ENCODE data around the gene EPN3.

The EPN3 gene

GRCh38 chr17:50549969-50550368 lies 17.4 kb downstream of the EPN3 start:
- no peak for DNase-seq (ENCODE audit: low read depth)

GRCh38 chr17:50550661-50551432 lies 18.3 kb downstream of the EPN3 start:
- DNase-seq (ENCODE audit: low read depth) = no peak

DNA sequence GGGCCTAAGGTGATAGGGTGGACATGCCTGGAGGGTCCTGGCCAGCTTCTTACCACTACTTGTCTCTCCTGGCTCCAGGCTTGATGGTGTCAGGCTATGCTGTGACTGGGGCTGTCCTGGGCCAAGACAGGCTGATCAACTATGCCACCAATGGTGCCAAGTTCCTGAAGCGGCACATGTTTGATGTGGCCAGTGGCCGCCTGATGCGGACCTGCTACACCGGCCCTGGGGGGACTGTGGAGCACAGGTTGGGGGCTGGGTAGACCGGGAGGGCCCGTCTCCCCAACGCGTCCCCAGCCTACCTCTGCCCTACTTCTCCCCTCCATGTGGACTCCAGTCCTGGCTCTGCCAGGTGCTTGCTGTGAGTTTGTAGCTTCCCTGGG lies 18.9 kb downstream of the EPN3 start:
- DNase-seq (ENCODE audit: low read depth) = no peak

DNA sequence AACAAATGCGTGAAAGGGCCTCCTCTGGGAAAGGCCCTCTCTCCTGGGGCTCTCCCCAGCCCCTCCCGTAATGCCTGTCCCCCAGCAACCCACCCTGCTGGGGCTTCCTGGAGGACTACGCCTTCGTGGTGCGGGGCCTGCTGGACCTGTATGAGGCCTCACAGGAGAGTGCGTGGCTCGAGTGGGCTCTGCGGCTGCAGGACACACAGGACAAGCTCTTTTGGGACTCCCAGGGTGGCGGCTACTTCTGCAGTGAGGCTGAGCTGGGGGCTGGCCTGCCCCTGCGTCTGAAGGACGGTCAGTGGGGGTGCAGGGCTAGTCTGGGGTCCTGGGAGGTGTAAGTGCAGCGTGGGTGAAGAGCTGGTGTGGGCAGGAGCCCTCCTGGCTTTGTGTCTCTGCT lies 19.3 kb downstream of the EPN3 start:
- DNase-seq (ENCODE audit: low read depth) = no peak

DNA sequence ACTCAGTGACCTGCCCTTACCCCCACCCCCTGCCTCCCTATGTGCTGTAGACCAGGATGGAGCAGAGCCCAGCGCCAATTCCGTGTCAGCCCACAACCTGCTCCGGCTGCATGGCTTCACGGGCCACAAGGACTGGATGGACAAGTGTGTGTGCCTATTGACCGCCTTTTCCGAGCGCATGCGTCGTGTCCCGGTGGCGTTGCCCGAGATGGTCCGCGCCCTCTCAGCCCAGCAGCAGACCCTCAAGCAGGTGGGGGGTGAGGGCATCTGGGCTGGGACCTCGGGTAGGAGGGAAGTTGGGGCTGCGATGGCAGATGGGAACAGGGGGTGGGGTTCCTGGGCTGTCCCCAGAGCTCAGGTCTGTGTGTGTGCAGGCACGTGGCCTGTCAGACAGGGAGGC lies 21.7 kb downstream of the EPN3 start:
- no peak for DNase-seq (ENCODE audit: low read depth)

DNA sequence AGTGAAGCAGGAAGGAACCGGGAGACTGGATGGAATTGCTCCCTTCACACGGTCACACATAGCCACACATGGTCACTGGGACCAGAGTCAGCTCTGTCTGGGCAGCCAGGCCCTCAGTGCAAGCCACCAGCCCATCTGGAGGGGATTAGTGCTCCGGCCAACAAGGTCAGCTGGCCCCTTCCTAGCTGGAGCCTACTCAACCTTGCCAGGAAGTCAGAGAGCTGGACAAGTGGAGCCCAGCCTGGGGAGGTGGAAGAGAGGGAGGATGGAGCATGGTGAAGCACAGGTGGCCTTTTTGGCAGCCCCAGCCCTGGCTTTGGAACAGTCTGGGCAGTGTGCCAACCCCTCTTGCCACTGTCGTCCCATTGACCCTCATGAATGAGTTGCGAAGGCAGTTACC lies 24.3 kb downstream of the EPN3 start:
- DNase-seq (ENCODE audit: low read depth) = no peak

DNA sequence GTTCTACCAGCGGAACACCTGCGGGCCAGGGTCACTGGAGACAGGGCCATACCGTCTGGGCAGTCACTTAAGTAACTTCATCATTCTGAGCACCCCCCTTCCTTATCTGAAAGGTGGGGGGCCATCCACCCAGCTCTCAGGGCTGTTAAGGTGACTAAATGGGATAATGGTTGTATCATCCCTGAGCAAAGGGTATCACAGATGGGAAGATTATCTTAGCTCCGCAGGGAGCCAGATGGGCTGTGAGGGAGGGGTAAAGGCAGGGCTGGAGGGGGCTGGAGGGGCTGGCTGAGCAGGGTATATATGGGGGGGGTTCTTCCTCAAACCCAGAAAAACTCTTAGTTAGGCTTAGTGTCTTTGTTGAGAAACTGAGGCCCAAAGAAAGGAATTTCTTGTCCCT lies 25.1 kb downstream of the EPN3 start:
- no peak for DNase-seq (ENCODE audit: low read depth)

DNA sequence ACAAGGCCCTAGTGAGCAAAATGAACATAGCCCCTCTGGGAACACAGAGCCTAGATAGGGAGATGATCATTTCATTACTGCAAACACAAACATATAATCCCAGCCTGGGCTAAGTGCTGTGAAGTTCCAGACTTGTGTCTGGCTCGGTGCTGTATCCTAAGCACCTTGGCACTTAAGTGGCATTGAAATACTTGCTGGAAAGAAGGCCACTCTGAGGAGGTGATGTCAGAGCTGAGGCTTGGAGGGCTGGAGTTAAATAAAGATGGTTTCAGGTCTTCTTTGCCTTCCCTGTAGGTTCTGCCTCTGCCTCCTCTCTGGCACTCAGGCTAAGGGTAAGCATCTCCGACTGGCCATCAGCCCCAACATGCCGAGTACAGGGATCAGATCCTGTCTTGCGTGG lies 25.6 kb downstream of the EPN3 start:
- DNase-seq (ENCODE audit: low read depth) = no peak

DNA sequence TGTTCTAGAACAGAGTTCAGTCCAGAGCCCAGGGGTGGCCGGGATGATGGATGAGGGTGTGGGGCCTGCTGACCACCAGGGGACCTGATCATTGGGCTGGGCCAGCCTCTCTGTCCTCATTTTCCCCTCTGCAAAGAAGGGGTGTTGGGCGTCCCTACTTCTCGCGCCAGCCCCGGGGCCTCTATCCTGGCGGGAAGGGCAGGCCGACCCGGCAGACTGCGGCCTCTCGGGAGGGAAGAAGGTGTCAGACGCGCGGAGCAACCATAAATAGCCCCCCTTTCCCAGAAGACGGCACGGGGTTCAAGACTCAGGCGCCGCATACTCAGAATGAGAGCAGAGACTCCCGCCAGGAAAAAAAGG lies 26.0 kb downstream of the EPN3 start:
- no peak for DNase-seq (ENCODE audit: low read depth)

DNA sequence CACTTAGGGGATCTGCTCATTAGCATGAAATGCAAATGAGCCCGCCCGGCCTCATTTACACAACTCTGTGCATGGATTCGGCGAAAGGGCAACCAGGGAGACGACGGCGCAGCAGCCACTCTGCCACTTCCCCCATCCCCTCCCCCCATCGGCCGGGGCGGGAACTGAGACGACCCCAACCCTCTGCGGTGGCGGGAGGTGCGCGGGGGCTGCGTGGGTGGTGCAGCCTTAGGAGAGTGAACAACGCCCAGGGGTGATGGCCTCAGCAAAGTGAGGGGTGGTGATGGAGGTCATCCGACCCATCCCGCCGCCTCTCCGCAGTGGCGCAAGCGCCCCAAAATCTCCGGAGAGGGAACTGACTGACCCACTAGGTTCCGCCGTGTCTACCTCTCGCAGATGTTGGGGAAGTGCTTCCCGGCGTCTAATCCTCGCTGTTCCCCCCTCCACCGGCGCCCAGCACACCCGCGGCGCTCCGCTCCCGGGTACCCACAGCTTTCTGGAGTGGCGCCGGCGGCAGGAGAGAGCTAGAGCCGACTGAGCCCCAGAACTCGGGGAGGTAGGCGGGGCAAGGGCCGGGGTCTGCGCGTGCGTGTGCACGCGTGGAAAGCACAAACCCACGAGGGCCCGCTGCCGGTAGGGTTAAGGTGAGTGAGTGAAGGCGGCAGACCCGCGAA lies 26.5 kb downstream of the EPN3 start:
- DNase-seq (ENCODE audit: low read depth) = no peak

DNA sequence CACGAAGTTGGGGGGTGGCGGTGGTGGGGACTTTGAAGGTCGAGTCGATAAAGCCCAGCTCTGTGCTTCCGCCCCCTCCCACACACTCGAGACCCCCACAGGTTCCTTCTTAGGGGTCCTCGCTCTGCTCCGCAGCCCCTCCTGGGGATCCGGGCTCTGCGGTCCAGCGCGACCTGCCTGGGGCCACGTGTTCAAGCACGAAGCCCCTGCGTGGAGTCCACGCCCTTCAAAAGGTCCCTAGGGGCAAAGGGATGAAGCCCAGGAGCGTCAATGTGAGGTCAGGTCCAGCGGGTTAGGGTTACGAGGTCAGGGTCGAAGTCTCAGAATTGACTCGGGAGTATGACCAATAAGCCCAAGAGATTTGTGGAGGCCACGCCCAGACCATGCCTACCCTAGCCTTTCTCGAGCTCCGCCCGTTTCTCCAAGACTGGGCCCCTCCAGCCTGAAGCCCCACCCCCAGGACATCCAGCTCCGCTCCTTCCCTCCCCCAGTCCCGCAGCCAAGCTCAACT lies 27.2 kb downstream of the EPN3 start:
- DNase-seq (ENCODE audit: low read depth) = no peak

- DNase-seq (ENCODE audit: low read depth) = peak; percentile 71
Observed at GRCh38 chr17:50560185-50560824, 27.8 kb downstream of the EPN3 start, which contains the start of gene CACNA1G. Gene CACNA1G, plus strand, starts transcription at chr17:50560715. Its CDS starts 745 bp downstream, at chr17:50561460.

DNA sequence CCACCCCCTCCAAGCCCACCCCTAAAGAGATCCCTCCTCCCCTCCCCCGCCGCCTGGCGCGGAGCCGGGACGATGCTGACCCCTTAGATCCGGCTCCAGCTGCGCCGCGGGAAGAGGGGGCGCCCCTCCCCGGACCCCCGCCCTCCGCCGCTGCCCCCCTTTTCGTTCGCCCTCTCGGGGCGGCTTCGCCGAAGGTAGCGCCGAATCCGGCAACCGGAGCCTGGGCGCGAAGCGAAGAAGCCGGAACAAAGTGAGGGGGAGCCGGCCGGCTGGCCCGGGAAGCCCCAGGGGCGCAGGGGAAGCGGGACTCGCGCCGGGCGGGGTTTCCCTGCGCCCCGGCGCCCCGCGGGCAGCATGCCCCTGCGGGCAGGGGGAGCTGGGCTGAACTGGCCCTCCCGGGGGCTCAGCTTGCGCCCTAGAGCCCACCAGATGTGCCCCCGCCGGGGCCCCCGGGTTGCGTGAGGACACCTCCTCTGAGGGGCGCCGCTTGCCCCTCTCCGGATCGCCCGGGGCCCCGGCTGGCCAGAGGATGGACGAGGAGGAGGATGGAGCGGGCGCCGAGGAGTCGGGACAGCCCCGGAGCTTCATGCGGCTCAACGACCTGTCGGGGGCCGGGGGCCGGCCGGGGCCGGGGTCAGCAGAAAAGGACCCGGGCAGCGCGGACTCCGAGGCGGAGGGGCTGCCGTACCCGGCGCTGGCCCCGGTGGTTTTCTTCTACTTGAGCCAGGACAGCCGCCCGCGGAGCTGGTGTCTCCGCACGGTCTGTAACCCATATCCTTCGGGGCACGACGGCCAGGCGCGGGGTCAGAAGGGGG lies 28.6 kb downstream of the EPN3 start:
- DNase-seq (ENCODE audit: low read depth) = no peak

GRCh38 chr17:50561746-50562141 lies 29.2 kb downstream of the EPN3 start:
- no peak for DNase-seq (ENCODE audit: low read depth)

- no peak for DNase-seq (ENCODE audit: low read depth)
Observed at GRCh38 chr17:50562242-50563091, 29.9 kb downstream of the EPN3 start.

DNA sequence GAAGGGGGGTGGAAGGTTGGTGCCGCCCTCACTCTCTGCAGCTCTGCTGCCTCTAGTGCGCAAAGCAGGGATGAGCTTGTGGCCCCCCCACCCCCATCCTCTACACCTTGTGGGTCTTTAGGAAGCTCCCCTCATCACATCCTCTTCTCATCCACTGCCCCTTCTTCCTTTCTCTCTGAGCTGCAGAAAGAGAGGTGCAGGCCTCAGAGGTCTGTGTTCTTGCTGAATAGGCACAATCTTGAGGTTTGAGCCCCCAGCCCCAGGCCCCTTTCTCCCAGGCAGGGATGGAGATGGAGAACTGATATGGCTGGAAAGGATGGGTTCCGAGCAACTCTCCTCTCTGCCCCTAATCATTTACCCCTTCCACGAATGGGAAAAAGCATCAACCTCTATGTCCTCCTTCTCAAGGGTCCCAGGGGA lies 30.6 kb downstream of the EPN3 start:
- DNase-seq (ENCODE audit: low read depth) = no peak

DNA sequence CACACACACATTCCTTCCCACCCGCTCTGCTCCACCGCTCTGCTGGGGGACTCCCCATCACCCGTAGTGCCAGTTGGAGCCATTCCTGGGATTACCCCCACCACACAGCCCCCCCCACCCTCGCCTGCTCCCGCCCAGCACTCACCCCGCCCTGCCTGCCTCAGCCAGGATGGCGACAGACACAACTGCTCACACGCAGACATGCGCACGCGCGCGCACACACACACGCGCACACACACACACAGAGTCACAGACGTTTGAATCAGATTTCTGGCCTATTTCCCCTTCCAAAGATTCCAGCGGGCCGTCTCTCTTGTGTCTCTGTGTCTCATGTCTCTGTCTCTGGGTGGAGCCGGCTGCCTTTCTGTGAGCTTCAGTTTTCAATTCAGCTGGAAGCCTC lies 32.4 kb downstream of the EPN3 start:
- DNase-seq (ENCODE audit: low read depth) = no peak

GRCh38 chr17:50565402-50566350 lies 33.1 kb downstream of the EPN3 start:
- no peak for DNase-seq (ENCODE audit: low read depth)

DNA sequence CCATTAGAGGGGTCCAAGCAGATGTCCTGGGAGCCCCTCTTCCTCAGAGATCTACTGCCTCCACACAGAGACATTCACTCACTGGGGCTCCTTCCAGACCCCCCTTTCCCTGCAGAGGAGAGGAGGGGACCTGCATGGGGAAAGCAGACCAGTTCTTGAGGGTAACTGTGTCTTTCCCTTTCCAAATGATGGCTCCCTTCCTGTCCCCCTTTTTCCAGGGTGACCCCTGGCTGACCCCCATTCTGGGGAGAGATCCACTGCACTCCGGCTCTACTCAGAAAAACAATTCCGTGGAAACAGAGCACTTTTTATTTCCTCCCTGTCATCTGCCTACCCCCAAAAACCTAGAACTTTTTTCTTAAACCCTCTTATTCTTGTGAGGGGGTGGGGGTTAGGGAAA lies 34.4 kb downstream of the EPN3 start:
- DNase-seq (ENCODE audit: low read depth) = no peak

DNA sequence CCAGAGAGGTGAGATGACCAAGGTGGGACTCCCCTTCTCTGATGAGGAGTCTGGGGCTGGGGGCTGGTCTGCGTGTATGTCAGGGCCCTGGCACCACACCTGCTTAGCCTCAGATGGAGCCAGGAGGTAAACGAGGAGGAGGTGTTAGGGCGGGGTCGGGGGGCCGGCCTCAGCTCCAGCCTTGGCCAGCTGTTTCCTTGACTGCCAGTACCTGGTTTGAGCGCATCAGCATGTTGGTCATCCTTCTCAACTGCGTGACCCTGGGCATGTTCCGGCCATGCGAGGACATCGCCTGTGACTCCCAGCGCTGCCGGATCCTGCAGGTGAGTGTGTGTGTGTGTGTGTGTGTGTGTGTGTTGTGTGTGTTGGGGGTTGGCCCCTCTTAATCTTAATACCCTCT lies 36.1 kb downstream of the EPN3 start:
- no peak for DNase-seq (ENCODE audit: low read depth)
